Thoracic aorta (tissue), 2 donors: ENCODE data around the gene LYRM2. TPM values are rescaled to one million over a fixed set of nuclear protein-coding genes. Genes with fewer than 3 reads are reported as not detected.
A peak's percentile ranks its signal among the peaks of the same experiment; 100 is the strongest.
"Not testable (repeated sequence)": the region's sequence is repeated elsewhere in the genome, so short reads cannot be mapped to it uniquely, and the experiment has no call there.

Experiments used
- ATAC-seq: fragments of 150-250 bp; one replicate; pipeline ENCODE4 v1.8.0; 2017; ENCODE audit warnings: low read depth; ENCODE audit not compliant: insufficient number of reproducible peaks, low FRiP score
- DNase-seq: peaks from one replicate; pipeline ENCODE4 v3.0.0-alpha.2; 2020; ENCODE audit warnings: low spot score
- H3K27ac ChIP-seq, 2 donors: fragments of 200-600 bp; sonication (generic); 1 replicate in 1 of 2; 2 replicates in 1 of 2; pipeline ENCODE4 v1.5.1; 2016; ENCODE audit warnings: mild to moderate bottlenecking in 2 of 2, moderate library complexity in 2 of 2
- H3K27me3 ChIP-seq: fragments of 200-600 bp; sonication (generic); replicated peaks from 2 replicates; pipeline ENCODE4 v1.6.0; 2016; ENCODE audit warnings: mild to moderate bottlenecking; ENCODE audit not compliant: insufficient read depth
- H3K36me3 ChIP-seq: fragments of 200-600 bp; sonication (generic); one replicate; pipeline ENCODE4 v1.5.1; 2016
- H3K4me1 ChIP-seq, 2 donors: fragments of 200-600 bp; sonication (generic); 1 replicate in 1 of 2; 2 replicates in 1 of 2; pipeline versions ENCODE4 v1.5.1 to v1.6.0; 2016; ENCODE audit warnings: low read depth in 2 of 2, mild to moderate bottlenecking in 1 of 2; ENCODE audit not compliant: control insufficient read depth in 1 of 2
- H3K4me3 ChIP-seq: fragments of 200-600 bp; sonication (generic); 2 replicates; pipeline ENCODE4 v1.5.1; 2016; ENCODE audit warnings: mild to moderate bottlenecking
- H3K9me3 ChIP-seq: fragments of 200-600 bp; sonication (generic); 2 replicates; pipeline ENCODE4 v1.5.1; 2016
- total RNA-seq, 2 donors: library from RNA; depleted of rRNA; stranded (reverse); fragments of >200 nt; gene quantifications; one replicate each; pipeline versions ENCODE4 v1.1.0 to v1.2.3, GENCODE V29; 2016
- TF ChIP-seq, protein P1 (sequence below): fragments of 200-600 bp; sonication (generic); IDR thresholded peaks from one replicate; pipeline ENCODE4 v1.5.1; 2019; ENCODE audit warnings: antibody characterized with exemption

LYRM2 gene
- total RNA-seq, 2 donors from 2014 or later = 12.9 to 18.1 TPM

DNA sequence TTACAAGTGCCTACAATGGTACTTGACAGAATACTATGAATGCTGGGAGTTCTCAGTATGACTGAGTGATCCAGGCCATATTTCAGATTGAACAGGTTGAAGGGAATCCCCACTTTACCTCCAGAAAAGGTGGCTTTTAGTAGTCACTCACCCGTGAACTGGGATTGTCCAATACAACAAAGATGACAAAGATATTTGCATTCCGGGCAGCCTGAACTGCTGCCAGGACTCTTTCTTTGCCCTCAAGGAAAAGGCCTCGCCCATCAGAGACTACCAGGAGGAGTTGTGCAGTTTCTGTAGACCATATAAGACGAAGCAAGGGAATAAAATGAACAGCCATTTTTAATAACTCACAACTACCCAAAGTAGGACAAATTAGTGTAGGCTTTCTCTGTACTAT lies 6.3 kb upstream of the LYRM2 start:
- H3K4me1 ChIP-seq = no peaks in the 10 kb centered on the region
- no peaks in the 10 kb centered on the region for H3K27me3 ChIP-seq
- ATAC-seq = no peak
- H3K27ac ChIP-seq = no peak overlapping the region
- H3K36me3 ChIP-seq = peaks cover 23% of the 10 kb centered on the region
- H3K9me3 ChIP-seq = no peaks in the 10 kb centered on the region
- DNase-seq = no peak
- TF ChIP-seq, protein P1, sequence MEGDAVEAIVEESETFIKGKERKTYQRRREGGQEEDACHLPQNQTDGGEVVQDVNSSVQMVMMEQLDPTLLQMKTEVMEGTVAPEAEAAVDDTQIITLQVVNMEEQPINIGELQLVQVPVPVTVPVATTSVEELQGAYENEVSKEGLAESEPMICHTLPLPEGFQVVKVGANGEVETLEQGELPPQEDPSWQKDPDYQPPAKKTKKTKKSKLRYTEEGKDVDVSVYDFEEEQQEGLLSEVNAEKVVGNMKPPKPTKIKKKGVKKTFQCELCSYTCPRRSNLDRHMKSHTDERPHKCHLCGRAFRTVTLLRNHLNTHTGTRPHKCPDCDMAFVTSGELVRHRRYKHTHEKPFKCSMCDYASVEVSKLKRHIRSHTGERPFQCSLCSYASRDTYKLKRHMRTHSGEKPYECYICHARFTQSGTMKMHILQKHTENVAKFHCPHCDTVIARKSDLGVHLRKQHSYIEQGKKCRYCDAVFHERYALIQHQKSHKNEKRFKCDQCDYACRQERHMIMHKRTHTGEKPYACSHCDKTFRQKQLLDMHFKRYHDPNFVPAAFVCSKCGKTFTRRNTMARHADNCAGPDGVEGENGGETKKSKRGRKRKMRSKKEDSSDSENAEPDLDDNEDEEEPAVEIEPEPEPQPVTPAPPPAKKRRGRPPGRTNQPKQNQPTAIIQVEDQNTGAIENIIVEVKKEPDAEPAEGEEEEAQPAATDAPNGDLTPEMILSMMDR = no peak
- no peak overlapping the region for H3K4me3 ChIP-seq

DNA sequence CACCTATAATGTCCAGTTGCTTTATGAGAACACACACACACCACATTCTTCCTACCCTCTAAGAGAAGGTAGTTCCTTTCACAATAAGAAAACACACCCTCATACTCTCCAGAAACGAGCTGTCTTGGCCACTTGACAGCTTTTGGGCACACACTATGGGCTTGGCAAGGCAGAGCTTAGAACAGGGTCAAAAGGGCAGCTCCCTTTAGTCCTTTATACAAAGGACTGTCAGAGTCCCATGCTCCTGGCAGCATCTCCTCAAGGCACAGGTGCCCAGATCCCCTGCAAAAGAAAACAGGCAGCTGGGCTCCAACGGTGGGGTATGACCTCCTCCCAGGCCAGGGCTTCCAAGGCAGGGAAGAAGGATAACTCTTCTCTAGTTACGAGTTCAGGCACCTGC lies 4.9 kb upstream of the LYRM2 start:
- Histone ChIP-seq H3K27me3 (no peaks in the 10 kb centered on the region), H3K36me3 (peaks cover 22% of the 10 kb centered on the region), H3K9me3 (no peaks in the 10 kb centered on the region), H3K27ac (no peak overlapping the region), H3K4me1 (peaks cover 5 to 10% of the 10 kb centered on the region in 2 donors), H3K4me3 (no peak overlapping the region)
- TF ChIP-seq, protein P1 = no peak
- DNase-seq = no peak
- ATAC-seq = no peak

DNA sequence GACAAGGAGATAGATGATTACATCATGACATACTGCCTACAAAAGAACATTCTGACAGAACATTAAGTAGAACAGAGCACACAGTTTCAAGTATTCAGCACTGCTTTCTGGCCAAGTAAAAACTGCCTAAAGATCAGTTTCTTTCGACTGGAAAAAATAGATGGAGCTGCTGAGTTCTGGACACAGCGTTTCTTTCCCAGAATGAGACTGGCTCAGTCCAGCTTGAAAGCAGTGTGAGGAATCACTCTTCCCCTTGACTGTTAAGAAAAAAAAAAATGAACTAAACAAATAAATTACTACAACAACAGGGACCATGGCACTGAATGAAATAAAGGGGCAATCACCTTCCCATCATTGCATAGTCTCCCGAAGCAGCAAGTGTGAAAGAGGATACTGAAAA lies 4.4 kb upstream of the LYRM2 start:
- Histone ChIP-seq H3K9me3 (no peaks in the 10 kb centered on the region), H3K27ac (no peak overlapping the region), H3K4me3 (no peak overlapping the region), H3K27me3 (no peaks in the 10 kb centered on the region), H3K36me3 (peaks cover 20% of the 10 kb centered on the region), H3K4me1 (peaks cover 5 to 11% of the 10 kb centered on the region in 2 donors)
- DNase-seq (no peak), ATAC-seq (no peak)
- TF ChIP-seq, protein P1 = no peak

DNA sequence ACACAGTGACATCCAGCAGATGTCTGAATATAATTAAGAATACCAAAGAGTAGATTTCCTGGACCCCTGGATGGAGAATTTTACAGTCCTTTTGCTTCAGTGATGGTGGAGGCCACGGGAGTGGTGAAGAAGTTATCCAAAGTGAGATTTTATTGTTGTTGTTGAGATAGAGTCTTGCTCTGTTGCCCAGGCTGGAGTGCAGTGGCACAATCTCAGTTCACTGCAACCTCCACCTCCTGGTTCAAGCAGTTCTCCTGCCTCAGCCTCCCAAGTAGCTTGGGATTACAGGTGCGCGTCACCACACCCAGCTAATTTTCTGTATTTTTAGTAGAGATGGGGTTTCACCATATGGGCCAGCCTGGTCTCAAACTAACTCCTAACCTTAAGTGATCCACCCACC lies 3.0 kb upstream of the LYRM2 start:
- ATAC-seq, DNase-seq, H3K9me3 ChIP-seq, H3K27ac ChIP-seq, H3K27me3 ChIP-seq, H3K36me3 ChIP-seq, H3K4me3 ChIP-seq: not testable (repeated sequence)
- peaks cover 11 to 16% of the 10 kb centered on the region in 2 donors for H3K4me1 ChIP-seq

DNA sequence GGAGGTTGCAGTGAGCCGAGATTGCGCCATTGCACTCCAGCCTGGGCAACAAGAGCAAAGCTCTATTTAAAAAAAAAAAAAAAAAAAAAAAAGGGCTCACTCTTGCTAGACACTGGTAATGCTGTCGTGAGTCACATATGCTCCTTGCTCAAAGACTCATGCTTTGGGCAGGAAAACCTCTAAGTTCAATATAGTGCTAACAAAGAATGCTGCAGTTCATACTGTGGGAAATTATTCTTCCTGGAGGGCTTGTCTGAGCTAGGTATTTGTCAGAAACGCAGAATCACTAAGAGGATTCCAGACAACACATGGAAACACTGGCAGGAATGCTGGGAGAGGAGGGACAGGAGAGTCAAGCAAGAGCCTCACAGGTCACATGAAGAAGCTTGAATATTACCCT lies 2.3 kb upstream of the LYRM2 start:
- ATAC-seq (no peak), DNase-seq (no peak)
- no peaks in the 10 kb centered on the region for H3K9me3 ChIP-seq
- TF ChIP-seq, protein P1 = no peak
- H3K4me3 ChIP-seq = no peak overlapping the region
- H3K27ac ChIP-seq = no peak overlapping the region
- H3K36me3 ChIP-seq = peaks cover 3% of the 10 kb centered on the region
- H3K4me1 ChIP-seq = peaks cover 11 to 16% of the 10 kb centered on the region in 2 donors
- no peaks in the 10 kb centered on the region for H3K27me3 ChIP-seq

DNA sequence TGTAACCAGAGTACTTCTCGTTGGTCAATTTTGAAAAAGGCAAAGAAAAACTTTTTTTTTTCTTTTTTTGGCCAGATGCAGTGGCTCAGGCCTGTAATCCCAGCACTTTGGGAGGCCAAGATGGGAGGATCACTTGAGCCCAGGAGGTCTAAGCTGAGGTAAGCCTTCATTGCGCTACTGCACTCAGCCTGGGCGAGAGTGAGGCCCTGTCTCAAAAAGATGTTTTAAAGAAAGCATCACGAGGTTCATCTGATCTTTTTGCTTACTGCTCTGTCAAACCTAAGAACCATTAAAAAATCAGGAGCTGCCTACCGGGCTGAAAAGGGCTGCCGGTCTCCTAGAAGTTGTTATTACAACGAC lies 607 bp downstream of the LYRM2 start:
- TF ChIP-seq, protein P1 = no peak
- DNase-seq (no peak), ATAC-seq (no peak)
- H3K4me1 ChIP-seq = peaks cover 11 to 16% of the 10 kb centered on the region in 2 donors
- H3K27me3 ChIP-seq = no peaks in the 10 kb centered on the region
- no peaks in the 10 kb centered on the region for H3K36me3 ChIP-seq
- peak overlapping the region; percentile 85 to 86 for H3K27ac ChIP-seq
- H3K9me3 ChIP-seq = no peaks in the 10 kb centered on the region
- H3K4me3 ChIP-seq = peak overlapping the region; percentile 87

DNA sequence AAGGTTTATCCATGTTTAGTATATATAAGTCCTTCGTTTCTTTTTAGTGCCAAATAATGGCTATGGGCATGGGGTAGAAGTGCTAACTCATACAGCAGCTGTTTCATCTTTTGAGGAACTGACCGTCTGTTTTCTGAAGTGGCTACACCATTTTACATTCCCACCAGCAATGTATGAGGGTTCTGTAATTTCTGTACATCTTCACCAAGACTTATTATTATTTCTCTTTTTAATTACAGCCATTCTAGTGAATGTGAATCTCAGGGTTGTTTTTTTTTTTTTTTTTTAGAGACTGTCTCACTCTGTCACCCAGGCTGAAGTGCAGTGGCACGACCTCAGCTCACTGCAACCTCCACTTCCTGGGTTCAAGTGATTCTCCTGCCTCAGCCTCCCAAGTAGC lies 2.1 kb downstream of the LYRM2 start:
- not testable (repeated sequence) for H3K9me3 ChIP-seq, DNase-seq, H3K36me3 ChIP-seq, H3K27ac ChIP-seq, H3K27me3 ChIP-seq, ATAC-seq, H3K4me3 ChIP-seq
- peaks cover 11 to 16% of the 10 kb centered on the region in 2 donors for H3K4me1 ChIP-seq
